NCI-H187 (cell line): ENCODE results near the gene SLC10A3.
A peak's percentile ranks its signal among the peaks of the same experiment; 100 is the strongest.

Experiments
- DNase-seq, 2 experiments: peaks; one replicate each; lab custom pipeline; 2025; lab: John Stamatoyannopoulos, UW

Gene SLC10A3

DNA sequence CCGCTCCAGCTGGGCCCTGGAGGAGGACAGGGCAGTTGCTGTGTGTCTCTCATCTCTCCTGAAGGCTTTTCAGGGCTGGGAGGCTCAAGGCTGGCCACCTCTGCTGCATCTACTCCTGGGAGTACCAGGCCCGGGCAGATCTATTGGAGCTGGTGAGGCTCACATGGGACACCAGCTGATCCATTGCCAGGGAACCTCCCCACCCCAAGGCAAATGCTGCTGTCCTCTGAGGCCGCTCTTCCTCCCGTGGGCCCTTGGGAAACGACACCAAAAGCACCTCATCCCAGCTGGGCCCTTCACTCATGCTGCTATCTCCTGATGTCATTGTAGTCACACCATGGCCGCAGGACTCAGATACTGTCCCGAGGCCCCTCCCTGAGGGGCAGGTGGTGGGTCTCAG lies 7.6 kb downstream of the SLC10A3 start:
- no peak for DNase-seq

DNA sequence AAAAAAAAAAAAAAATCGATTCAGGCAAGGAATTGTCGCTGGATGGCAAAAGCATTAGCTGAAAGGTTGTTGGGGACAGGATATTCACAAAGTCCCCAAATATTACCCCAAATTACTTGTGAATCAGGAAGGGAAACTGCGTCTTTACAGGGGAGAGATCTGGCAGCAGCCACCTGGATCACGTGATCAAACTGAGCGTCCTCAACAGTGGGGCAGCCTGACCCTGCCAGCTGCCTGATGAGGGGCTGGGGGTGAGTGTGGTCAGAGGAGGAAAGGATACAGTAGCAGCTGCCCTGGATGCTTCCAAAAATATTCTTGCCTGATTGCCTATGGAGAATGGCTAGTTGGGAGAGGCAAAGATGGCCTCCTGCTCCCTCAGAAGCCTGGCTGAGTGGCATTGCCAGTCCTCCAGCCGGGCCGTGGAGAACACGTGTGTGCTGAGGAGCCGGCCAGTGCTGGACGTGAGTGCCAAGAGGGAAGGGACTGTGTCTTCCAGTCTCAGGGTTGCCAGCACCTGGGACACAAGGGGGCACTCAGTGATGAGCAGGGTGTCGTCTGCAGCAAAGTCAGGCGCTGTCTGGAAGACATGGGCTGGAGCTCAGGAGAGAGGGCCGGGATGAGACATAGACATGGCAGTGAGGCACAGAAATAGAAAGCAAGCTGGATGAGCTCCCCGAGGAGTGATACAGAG lies 8.4 kb downstream of the SLC10A3 start:
- peak in 1 of 2 experiments; percentile 22 for DNase-seq

DNA sequence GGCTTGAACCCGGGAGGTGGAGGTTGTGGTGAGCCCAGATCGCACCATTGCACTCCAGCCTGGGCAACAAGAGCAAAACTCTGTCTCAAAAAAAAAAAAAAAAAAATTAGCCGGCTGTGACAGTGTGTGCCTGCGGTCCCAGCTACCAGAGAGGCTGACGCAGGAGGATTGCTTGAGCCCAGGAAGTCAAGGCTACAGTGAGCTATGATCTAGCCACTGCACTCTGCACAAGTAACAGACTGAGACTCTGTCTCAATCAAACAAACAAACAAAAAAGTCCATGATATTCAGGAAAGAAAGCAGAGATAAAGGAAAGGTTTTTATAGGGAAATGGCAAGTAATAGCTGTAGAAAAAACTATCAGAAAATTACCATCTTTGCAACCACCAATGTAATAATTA lies 9.2 kb downstream of the SLC10A3 start:
- no peak for DNase-seq

DNA sequence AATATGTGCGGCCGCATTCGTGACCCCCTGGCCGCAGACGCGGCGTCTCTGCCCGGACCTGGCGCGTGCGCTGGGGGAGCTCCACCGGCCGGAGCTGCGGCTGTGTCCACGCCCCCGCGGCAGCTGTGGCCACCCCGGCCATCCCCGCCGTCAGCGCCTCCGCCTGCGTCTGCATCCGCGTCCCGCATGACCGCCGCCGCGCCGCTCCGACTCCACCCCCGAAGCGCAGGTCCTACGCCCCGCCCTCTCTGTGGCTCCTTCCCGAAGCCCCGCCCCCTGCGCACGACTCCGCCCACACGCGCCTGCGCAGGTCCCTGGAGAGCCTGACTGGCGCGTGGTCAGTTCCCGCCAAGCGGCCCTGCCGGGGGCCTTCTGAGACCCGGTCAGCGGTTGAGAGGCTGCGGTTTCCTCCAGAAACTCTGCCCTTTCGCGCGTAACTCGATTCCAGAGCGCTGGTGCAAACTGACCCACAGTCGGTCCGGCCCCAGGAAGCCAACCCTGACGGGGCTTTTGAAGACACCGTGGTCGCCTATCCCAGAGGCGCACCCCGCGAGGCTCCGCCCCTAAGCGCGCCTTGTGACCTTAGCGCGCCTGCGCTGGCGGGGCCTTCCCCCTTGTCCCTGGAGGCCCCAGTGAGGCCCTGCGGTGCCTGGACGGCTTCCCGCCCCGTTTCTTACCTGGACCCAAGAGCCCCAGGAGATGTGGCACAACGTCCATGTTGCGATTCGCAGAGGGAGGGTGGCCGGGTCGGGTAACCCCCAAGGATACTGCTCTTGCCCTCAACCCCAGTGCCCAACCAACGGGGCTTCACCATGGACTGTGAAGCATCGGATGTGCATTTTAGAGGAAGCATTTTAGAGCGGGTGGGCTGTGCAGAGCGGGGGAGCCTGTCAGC lies 11.5 kb downstream of the SLC10A3 start, which contains the start of gene LAGE3:
LAGE3 (minus strand) TSS at position 554 of the 895 bp plus-strand sequence; CDS start at position 188, 366 bp downstream.
- DNase-seq, result peak; percentile 95 to 97

DNA sequence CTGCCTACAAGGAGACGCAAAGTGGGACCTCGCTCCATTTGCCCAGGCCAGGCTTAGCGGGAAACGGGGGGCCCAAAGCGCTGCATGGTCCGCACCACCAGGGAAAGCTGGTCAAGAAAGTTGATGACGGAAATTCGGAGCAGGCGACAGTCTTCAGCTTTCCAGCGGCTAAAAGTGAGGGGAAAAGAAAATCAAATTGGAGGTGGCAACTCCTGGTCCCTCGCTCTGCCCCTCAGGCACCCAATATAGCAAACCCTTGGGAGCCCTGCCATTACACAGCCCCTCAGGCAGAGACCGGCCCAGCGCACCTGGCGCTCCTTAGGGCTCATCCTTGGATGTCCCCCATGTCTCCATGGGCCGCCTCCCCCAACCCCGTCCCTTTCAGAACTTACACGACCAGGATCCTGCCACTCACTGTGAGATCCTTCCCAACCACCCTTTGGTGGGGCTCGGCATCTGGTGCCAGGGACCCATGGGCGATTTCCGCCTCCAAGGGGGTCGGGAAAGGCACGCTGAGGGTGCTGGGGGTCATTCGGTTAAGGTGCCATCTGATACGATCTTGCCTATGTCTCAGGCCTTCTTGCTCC lies 12.4 kb downstream of the SLC10A3 start:
- no peak for DNase-seq

DNA sequence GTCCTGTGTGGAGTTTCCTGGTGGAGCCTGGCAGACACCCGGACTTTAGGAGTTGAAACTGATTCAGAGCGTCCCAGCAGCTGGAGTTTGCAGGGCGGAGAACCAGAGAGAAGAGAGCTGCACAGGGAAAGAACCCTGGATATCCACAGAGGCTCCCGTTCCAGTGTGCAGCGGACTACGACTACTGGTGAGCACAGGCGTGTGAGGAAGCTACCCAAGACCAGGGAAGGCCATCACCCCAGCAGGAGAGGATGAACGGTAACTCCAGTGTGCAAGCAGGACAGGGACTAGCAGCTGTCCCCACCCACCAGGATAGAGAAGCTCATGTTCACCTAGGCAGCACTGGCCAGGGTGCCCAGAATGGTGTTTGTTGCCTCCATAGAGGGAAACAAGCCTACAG lies 13.6 kb downstream of the SLC10A3 start:
- DNase-seq, result no peak

DNA sequence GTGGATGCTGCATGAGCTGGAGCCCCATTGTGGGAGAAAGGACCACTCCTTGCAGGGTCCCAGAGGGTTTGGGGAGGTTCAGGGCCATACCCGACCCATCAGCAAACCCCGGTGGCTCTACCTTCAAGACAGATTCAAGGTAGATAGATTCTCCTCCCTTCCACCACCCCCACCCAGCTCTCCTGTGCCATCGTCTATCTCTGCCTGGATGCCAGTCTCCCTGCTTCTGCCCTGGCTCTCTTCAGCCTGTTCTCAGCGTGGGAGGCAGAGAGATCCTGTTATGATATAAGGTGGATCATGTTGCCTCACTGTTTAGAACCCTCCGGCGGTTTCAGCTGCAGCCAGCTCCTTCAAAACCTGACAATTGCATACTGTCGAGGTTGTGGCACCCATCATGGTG lies 16.7 kb downstream of the SLC10A3 start:
- no peak for DNase-seq

DNA sequence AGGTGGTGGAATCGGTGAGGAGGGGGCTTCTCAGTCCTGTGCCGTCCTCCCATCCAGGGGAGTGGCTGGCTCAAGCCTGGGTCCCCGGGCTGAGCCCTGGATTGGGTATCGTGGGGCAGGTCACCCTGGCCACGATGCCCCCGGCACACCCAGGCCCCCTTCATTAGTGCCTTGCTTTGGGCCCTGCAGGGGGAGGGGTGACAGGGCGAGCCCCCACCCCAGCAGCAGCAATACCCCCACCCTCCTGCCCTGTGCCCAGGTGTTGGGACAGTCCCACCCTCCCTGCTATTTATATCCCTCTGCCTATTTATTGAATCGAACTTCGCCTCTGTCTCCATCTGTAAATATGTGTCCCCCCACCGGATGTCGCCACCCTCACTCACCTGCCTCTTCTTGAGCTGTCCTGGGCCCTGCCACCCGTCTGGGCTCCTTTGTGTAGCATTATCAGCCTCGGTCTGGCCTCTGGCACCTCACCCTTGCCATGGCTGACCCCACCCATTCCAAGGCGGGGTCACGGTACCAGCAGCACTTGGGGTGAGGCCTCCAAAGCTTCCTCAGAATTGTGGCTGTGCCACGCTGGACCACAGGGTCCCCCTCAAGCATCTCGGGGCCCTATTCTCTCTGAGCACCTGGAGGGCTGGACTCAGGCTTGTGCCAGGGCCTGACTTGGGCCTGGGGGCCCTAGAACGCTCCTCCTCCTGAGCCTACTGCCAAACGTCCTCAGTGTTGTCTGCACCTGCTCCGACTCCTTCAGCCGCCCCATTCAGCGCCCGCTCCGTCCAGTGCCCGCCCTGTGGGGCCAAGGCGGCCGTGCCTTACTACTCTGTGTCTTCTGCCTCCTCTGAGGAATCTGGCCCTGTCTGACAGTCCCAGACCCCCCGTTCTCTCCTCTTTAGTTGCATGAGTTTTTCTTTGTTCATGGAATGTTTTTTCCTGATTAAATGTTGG lies 17.5 kb downstream of the SLC10A3 start:
- no peak for DNase-seq

DNA sequence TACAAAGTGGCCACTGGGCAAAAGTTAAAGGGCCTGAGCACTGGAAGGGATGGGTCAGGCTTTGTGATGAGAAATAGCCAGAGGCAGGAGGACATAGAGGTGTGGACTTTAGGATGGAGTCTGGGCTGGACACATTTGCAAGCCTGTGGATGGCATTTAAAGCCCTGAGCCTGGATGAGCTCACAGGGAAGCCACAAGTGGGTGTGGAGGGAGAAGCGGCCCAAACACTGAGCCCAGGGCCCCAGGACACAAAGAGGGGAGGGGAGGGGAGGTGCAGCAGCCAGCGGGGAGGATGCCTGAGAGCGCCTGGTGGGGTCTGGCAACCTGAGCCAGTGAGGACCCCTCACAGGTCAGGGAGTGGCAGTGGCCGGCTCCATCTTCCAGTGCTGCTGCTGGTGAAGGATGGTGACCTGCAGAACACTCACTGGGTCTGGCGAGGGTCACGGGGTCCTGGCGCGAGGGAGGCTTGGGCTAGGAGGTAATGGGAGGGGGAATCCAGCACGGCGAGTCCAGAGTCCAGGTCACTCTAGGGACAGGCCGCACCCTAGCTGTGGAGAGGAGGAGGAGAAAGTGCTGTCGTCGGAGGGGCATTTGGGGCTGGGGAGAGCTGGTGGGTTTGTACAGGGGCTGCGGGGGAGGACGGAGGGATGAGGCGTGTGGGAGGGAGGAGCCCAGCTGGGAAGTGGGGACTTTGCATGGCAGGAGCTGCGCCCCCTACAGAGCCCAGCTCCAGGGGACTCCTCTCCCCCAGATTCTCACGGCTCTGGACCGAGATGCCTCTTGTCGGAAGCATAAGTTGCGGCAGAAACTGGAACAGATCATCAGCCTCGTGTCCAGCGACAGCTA lies 18.4 kb downstream of the SLC10A3 start:
- DNase-seq, result no peak

GRCh38 chrX:154470914-154471568 lies 19.4 kb downstream of the SLC10A3 start:
- no peak for DNase-seq

GRCh38 chrX:154470434-154470833 lies 20.0 kb downstream of the SLC10A3 start:
- DNase-seq, result no peak

- DNase-seq, result no peak
These were observed 20.5 kb downstream of the SLC10A3 start for GRCh38 chrX:154469880-154470279.

DNA sequence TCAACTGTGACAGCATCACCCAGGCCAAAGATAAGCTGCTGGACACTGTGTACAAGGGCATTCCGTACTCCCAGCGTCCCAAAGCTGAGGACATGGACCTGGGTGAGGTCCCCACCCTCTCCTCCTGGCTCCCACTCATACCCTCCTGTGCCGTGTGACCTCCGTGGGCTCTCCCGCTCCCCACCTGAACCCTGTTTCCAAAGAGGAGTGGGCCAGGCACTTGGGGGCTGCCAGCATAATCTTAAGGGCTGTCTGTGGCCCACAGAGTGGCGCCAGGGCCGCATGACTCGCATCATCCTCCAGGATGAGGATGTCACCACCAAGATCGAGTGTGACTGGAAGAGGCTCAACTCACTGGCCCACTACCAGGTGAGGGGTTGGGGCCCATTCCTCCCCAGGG lies 21.3 kb downstream of the SLC10A3 start:
- DNase-seq, result no peak

- no peak for DNase-seq
These were observed 22.2 kb downstream of the SLC10A3 start for GRCh38 chrX:154468217-154468616.

GRCh38 chrX:154467556-154467955 lies 22.9 kb downstream of the SLC10A3 start:
- no peak for DNase-seq

GRCh38 chrX:154466907-154467306 lies 23.5 kb downstream of the SLC10A3 start:
- no peak for DNase-seq

GRCh38 chrX:154466036-154466435 lies 24.4 kb downstream of the SLC10A3 start:
- no peak for DNase-seq

DNA sequence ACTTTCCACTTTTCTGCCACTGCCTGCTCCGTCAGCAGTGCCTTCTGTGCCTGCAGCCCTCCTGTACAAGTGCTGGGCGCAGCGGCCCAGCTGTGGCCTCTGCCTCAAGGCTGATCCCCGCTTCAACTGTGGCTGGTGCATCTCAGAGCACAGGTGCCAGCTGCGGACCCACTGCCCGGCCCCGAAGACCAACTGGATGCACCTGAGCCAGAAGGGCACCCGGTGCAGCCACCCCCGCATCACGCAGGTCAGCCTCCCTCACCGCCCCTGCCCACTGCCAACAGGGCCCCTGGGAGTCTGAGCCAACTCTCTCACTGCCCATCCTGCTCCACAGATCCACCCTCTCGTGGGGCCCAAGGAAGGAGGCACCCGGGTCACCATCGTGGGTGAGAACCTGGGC lies 24.8 kb downstream of the SLC10A3 start:
- no peak for DNase-seq

GRCh38 chrX:154464806-154465365 lies 25.5 kb downstream of the SLC10A3 start:
- no peak for DNase-seq
